Vagina (tissue), 2 donors: Measurements from ENCODE around the gene FBXL7.

Source experiments
- POLR2A ChIP-seq, 2 donors: fragments of 450-650 bp; IDR thresholded peaks; one replicate each; pipeline ENCODE4 v1.6.1; 2017; ENCODE audit warnings: antibody characterized with exemption in 2 of 2, mild to moderate bottlenecking in 2 of 2, moderate library complexity in 2 of 2
- TF ChIP-seq, protein P1 (sequence below), 3 experiments: fragments of 450-650 bp in 2 of 3; fragments of 200-600 bp in 1 of 3; sonication (generic) in 1 of 3; IDR thresholded peaks; one replicate each; pipeline ENCODE4 v1.5.1; 2017 to 2019; ENCODE audit warnings: antibody characterized with exemption in 3 of 3, mild to moderate bottlenecking in 2 of 3, moderate library complexity in 2 of 3

DNA sequence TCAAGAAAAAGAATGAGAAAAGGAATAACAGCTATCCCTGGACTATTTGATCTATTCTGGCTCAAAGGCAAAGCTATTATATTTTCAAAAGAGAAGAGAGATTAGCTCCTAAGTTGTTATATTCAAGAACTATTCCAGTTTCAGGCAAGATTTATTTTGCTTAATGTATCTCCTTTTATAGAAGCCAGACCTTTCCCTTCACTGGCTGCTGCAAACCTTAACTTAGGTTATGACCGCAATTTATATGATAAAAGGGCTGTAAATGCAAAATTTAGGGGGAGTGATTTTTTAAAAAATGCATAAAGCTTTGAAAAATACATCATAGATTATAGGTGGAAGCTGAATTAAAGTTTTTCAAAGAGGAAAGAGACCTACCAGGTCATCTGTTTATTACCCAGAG, 97.8 kb downstream of the FBXL7 start:
- TF ChIP-seq, protein P1, sequence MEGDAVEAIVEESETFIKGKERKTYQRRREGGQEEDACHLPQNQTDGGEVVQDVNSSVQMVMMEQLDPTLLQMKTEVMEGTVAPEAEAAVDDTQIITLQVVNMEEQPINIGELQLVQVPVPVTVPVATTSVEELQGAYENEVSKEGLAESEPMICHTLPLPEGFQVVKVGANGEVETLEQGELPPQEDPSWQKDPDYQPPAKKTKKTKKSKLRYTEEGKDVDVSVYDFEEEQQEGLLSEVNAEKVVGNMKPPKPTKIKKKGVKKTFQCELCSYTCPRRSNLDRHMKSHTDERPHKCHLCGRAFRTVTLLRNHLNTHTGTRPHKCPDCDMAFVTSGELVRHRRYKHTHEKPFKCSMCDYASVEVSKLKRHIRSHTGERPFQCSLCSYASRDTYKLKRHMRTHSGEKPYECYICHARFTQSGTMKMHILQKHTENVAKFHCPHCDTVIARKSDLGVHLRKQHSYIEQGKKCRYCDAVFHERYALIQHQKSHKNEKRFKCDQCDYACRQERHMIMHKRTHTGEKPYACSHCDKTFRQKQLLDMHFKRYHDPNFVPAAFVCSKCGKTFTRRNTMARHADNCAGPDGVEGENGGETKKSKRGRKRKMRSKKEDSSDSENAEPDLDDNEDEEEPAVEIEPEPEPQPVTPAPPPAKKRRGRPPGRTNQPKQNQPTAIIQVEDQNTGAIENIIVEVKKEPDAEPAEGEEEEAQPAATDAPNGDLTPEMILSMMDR (IDR thresholded peaks at IDR 0.05) = no peak
- TF ChIP-seq POLR2A (IDR thresholded peaks at IDR 0.05) = no peak
